ENCODE measurements around the gene FLT1.

Gene FLT1

DNA sequence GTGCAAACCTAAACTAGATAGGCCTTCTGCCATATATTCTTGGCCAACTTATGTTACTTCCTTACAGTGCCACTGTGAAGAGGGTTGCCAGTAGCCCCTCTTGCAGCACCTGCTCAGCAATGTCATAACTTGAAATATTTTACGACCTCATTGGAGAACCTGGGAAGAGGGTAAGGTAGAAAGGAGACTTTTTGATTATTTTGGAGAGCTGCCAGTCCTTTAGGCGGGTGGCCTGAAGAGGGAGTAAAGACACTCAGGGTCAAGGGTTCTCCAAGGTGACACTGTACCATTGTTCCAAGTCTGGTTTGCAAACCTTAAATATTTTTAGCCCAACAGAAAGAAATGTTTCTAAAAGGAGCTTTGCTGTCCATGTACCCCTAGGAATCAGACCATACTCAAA lies 118.3 kb downstream of the FLT1 start:
- DNase-seq = no peak

DNA sequence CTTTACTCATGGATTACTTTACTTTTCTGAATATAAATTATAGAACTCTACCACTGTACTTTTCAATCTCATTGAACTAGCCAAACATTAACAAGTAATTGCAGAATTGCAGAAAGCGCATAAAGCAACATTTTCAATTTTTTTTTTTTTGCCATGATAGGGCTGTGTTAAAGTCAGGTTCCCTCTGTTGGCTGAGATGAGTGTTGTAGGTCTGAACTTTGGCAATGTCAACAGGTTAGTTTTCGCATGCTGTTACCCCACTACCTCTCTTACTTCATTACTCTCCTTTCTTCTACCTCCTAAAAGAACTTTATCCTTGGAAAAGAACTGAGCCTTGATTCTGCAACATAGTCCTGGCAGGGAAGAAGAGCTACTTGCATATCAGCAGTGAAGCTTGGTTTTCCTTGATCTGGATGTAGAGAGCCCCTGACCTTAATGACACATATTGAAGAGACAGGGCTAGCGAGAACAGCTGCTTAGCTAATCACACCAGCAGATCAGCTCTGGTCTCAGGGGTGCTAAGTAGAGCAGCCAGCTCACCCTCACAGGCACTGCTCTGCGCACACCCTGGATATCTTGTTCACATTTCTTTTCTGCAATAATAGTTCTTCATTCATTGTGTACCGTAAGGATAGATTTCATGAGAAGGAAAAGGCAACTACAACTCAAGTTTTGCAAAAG lies 119.5 kb downstream of the FLT1 start:
- no peak for DNase-seq

DNA sequence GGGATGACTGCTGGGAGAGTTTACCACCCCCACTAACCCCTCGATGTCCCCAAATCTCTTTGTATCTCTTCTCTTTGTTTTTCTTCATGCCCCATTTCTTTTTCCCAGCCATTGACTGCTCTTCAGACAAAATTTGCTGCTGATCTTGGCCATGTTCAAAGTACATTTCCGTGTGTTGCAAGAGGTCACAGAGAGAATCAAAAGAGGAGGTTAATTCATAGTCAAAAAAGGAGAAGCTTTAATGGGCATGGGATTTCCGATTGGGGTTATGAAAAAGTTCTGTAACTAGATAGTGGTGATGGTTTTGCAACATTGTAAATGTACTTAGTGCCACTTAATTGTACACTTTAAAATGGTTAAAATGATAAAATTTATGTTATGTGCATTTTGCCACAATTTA lies 121.1 kb downstream of the FLT1 start:
- no peak for DNase-seq

DNA sequence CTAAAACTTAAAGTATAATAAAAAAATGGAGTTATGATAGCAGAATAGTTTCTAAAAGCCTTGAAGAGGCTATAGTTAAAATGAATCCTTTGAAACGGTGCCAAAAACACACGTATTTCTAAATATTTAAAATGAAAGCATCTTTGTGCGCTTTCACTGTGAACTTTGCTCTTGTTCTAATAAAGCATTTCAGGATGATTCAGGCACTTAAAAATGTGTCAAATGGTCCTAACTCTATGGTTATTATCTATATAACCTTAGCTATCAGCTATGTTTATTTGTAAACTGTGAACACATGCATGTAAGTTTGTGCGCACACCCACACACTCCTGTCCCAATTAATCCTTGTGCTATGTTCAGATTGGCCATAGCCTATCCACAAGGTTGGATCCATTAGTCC lies 124.5 kb downstream of the FLT1 start:
- no peak for DNase-seq

DNA sequence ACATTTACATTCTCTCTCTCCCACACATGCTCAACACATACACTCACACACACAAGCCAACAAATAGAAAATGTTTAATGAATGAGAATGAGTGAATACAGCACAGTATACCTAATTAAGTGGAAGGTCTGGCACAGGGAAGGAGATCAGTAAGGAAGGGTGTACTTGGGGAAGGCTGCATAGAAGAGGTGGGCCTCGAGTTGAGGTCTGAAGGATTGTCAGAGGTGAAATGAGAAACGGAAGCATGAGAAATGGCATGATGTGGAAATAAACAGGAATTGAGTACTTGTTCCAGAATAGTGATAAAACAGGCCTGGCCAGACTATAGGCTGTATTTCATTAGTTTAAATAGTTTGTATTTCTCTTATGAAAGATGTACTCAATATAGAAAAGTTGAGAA lies 136.2 kb downstream of the FLT1 start:
- DNase-seq = no peak

DNA sequence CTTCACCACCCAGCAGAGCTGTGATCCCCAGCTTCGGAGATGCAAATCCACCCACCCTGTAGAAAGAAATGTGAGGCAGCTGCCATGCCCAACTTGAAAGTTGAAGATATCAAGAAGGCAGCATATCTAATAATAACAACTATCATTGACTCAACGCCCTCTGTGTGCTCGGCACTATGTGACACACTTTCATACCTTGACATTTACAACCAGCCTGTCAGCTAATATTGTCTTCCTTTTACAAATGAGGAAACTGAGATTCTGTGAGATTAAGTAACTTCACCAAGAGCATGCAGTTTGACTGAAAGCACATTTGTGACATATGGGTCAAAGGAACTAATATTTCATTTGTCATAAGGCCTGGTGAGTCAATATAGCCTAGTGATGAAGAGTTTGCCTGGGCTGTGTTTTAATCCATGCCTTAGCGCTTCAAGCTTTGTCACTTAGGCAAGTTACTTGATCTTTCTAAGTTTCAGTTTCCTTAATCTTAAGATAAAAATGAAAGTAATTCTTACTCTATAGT lies 137.0 kb downstream of the FLT1 start:
- no peak for DNase-seq

DNA sequence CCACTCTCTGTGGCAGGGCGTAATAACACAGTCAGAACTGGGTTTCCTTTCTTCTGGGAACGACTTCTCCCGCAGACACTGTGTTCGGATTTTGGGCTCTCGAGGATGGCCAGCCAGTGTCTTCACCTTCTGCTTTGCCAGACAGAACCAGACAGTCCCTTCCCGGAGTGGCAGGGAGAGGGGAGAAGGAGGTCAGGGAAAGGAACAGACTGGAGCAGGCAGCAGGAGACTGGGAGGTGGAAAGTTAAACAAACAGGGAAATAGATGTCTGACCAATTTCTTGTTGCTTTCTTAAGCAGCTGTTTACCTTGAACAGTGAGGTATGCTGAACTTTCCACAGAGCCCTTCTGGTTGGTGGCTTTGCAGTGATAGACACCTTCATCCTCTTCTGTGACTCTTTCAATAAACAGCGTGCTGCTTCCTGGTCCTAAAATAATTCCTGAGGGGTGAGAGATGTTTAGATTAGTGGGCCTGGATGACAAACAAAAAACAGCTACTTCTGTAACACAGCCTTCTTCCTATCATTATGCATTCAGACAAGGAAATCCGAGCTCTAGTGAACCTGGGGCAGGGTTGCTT lies 137.6 kb downstream of the FLT1 start:
- DNase-seq = no peak

DNA sequence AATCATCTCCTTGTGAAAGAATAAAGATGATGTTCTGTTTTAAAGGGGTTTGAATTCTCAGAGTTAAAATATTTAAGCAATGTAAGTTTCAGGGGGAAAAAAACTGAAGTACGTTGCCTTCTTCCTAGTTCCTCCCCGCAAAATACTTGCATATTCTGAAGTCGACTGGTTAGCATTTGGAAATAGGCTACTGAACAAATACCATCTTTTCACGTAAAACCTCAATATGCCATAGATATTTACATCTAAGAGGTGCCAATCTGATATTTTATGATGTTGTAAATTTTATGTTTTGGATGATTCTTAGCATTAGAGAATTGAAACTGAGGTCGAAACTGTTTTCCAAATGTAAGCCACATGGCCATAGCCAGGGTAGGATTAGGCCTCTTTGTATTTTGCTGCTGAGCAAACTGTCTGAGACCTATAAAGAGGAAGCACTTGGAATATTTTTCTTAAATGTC lies 138.3 kb downstream of the FLT1 start:
- no peak for DNase-seq

DNA sequence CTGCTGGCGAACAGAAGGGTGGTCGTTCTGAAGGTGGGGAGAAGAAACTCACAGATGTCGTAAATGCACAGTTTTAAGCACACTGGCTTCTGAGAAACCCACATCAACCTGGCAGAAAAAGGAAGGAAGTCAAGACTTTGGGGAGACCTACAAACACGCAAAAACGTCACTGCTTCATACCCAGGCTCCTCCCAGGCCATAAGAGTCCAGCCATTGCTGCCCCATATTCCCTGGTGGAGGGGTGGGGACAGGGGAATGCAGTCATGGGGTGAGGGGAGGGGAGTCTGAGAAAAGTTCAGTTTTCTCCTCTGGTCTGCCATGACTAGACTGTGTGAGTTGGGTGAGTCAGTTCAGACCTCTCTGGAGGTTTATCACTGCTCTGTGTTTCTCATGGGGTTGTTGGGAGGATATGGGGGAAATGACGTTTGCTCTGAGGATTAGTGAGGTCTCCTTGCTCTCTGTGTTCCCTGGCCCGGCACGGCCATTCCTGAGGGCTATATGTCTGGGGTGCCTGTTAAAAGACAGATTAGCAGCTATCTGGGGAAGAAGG lies 139.0 kb downstream of the FLT1 start:
- no peak for DNase-seq

DNA sequence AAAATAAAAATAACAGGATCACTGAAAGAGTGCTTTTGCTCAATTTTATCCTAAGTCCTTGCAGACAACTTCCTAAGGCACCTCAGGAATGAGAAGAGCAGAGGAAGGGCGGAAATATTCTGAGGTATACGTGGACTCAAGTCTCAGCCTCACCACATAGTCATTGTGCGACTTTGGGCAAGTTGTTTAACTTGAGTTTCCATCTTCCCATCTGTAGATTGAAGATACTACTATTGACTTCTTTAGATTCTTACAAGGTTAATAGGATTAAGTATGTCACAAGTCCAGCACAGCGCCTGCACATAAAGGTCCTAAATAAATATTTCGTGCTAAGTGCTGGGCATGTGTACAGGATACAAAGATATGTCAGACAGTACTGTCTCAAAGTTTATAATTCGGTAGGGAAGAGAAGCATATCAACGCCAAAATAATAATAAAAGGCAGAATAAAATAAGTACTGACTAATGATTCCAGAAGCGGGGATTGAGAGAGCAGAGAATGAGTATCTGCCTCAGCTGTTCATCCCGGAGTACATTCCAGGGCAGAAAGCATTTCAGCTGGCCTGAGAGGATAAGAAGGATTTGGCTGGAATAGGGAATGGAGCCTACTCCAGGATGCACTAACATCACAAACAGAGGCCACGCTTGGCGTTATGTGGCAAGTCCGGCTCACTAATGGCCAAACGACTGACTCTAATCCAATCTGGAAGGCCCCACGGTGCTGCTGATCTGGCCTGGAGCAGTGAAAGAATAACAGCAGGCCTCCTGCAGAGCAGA lies 139.7 kb downstream of the FLT1 start:
- no peak for DNase-seq

DNA sequence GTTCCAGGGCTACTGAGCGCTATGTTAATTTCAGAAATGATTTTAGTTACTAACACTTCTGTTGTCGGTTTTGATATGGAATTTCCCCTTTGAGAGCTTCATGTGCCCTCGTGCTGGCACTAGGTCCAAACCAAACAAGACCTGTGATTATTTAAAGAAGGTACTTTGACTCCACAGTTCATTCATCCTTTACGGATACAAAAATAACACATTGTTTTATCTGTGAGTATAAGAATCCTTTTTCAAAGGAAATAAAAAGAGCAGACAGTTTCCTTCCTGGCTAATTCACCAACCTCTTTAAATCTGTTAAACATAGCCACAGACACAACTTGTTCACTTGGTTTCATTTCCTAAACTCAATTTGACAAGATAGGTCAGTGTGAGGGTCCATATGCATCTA lies 141.2 kb downstream of the FLT1 start:
- DNase-seq = no peak

DNA sequence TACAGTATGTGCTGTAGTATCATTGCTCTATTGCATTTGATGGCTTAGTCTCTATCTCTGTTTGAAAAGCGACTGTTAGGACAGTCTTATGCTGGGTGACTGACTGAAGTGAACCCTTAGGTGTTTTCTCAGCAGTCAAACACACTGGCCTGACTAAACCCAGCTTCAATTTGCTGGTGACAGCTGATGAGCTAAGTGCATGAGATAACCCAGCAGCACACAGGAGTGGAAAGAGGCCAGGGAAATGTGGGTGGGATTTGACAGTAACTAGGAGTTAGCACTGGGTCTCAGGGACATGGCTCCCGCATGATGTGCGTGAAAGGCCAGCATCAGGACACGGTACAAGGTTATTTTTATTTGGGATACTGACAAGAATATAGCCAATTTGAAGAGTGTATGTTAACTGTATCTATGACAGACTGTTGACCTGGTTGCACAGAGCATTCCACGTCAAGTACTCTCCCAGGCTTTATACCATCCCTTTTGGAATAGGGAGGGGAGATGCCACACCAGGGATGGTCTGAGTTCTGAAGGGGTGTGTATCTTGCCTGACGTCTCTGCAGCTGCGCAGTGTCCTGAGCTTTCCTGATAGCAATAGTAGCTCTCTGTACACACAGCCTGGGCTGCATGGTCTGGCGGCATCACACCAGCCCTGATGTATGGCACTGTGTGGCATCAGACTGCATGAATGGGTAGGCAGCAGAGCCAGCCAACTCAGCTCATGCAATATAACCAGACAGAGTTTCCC lies 144.8 kb downstream of the FLT1 start:
- no peak for DNase-seq

DNA sequence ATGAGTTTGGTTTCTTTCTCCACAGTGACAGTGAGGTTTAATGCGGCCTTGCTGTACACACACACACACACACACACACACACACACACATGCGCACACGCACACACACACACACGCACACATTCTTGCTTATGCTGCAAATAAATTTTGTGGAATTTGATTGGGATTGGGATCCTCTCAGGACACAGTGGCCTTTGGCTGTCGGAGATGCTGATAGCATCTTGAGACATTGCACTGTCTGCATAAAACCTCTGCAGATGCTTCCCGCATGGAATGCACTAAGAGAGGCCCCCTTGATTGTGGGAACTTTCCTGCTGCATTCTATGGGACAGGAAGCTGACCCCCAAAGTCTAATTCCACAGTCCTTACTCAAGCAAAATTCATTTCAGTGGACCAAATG lies 145.6 kb downstream of the FLT1 start:
- DNase-seq = no peak

DNA sequence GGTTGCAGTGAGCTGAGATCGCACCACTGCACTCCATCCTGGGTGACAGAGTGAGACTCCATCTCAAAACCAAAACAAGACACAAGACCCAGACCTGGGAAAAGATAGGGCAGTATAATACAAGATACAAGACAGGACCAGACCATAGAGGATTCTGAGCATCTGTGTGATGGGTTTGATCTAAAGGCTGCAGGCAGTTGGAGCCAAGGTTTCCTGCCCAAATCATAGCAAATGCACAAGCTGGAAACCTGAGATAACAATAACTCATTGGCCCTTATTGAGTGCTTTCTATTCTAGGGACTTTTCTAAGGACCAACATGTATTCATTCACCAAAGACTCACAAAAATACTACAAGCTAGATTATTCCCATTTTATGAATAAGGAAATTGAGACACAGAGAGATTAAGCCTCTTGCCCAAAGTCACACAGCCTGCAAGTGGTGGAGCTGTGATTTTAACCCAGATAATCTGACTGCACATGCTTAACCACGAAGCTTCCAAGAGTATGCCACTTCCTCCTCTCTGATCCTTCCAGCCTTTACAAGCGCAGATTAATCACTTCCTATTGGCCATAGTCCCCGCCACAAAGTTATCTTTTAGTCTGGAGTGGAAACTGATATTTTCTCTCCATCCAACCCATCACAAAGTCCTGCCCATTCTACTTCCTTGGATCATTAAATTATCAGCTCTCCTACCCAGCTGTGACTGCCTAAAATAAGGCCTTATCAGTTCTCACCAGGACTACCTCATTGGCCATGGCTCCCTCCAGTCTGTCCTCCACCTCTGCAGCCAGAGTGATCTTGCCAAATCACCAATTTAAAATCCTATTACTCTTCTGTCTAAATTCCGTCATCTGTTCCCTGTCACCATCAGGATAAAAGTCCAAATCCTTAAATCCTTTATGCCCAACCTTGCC lies 147.2 kb downstream of the FLT1 start:
- DNase-seq = no peak

DNA sequence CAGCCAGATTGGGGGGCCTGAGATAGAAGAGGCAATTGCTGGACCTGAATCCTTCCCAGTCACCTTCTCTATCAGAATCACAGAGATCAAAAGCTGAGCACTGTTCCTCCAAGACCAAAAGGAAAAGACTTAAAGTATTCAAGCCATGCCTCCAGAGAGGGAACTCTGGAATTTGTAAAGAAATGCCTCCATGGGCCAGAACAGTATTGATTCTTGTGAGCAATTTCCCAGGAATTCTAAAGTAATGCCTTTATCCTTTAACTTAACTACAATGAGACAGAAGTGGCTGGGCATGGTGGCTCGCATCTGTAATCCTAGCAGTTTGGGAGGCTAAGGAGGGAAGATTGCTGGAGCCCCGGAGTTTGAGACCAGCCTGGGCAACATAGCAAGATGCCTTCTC lies 148.8 kb downstream of the FLT1 start:
- no peak for DNase-seq

DNA sequence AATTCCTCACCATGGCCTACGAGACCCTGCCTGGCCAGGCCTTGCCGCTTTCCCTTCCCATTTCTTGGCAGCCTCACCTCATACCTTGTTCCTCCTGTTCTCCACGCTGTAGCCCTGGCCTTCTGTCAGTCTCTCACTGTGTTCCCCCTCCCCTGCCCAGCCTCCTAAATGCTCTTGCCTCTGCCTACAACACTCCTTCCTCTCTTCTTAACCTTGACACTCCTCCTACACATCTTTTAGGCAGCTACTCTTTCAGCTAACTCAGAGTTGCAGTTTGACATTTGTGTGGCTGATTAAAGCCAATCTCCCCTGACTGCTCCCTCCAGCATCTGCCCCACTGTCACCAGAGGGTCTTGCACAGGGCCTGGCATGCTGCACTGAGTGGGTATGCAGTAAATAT lies 150.8 kb downstream of the FLT1 start:
- DNase-seq = no peak

DNA sequence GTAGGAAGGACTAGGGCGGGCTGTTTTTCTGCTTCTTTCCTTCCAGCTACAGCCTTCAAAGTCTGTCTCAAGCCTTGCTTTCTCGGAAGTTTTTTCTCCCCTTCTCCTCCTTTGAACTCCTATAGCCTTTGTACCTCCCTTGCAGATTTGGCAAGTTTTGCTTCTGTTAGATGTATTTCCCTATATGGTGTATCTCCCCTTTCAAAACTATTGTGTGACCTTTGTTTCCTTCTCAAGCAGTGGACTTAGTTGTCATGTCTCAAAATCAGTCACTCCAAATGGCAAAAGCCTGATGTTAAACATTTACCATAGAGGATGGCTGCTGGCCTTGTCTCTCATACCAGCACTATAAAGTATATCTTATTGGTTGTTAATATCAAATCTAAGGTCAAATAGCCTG lies 152.7 kb downstream of the FLT1 start:
- DNase-seq = no peak

DNA sequence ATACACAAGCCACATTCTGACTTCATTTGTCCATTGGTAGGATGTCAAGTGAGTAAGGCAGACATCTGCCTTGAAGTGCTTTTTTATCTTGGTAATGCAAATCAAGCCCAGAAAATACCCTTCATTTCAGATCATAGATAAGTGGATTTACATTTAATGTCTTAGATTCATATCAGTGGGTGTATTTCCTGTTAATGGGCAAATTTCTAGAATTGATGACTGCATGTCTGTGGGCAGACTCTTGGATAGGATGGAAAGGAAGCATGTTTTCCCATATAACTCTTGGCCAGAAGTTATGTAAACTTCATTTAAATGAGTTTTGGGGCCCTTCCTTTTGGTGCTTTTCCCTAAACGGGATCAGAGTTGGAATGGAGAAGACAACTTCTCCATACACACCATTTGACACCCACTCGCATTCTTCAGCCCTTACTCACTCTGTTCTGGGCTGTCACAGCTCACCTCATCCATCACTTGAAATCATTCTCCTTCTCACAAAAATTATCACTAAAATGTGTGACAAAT lies 154.6 kb downstream of the FLT1 start:
- DNase-seq = no peak

DNA sequence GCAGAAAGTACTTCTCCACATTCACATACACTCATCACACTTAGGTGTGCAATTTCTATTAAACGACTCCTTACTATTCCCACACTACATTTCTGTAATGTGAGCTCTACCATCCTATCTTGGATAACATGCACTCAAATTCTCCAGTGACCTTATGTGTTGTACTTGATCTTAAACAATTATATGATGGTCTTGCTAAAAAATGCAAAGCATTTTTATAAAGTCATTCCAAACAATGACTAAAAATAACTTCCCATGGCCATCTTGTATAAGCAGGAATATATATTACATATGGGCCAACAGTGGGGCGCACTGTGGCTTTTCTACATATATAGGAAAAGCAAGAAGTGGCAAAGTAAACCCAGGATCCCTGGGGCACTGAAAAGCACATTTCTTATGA lies 155.5 kb downstream of the FLT1 start:
- no peak for DNase-seq

DNA sequence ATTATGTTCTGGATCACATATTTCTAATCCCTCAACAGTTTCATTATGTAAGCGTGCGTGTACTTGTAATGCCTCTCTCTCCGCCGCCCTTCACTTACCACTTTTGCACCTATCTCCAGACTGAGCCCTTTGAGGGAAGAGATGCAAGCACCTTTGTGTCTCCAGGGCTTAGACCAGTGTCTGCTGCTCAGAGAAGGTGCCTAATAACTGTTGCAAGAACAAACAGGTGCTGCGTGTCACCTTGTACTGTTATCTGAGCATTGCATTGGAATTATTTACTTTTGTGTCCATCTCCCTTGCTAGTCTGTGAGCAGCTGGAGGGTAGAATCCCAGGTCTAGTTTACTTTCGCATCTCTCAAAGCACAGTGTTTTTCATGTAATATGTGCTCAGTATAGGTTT lies 156.2 kb downstream of the FLT1 start:
- no peak for DNase-seq

DNA sequence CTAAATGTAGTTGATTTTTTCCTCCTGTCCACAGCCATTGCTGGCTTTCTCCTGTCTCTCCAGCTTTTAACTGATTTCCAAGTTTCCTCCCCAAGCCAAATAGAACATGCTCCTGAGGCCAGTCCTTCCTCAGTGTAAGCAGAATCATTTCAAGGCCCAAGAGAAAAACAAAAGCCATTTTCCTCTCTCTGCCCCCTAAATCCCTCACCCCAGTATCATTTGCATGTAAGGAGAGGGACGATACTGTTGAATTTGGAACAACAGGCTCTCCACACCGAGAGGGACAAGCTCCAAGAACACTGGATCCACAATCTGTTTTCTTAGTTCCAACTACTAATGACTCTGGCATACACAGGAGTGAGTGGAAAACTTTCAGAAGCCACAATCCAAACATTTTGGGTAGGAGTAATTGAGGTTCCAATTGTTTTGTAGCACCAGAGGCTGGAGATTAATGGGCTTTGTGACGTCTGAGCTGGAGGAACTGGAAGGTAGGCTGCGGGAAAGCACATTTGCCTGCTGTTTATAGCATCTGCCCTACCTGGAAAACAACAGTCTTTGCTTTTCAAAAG lies 156.8 kb downstream of the FLT1 start:
- no peak for DNase-seq
